Left ventricle myocardium inferior (tissue), 1 donor: ENCODE measurements around the gene NAPSA. TPM values are rescaled to one million over a fixed set of nuclear protein-coding genes. Genes with fewer than 3 reads are reported as not detected.

Experiments
- DNase-seq: peaks from one replicate; pipeline ENCODE4 v3.0.0-alpha.2; 2020
- H3K27ac ChIP-seq: fragments of 200-600 bp; replicated peaks from 2 replicates; pipeline ENCODE4 v1.8.0; 2021
- H3K27me3 ChIP-seq: fragments of 200-600 bp; 2 replicates; pipeline ENCODE4 v1.8.0; 2021; ENCODE audit warnings: low read depth
- H3K36me3 ChIP-seq: fragments of 200-600 bp; 2 replicates; pipeline ENCODE4 v1.8.0; 2021
- H3K4me1 ChIP-seq: fragments of 200-600 bp; 2 replicates; pipeline ENCODE4 v1.8.0; 2021
- H3K4me3 ChIP-seq: fragments of 200-600 bp; 2 replicates; pipeline ENCODE4 v1.8.0; 2021; ENCODE audit warnings: mild to moderate bottlenecking, moderate library complexity
- H3K9me3 ChIP-seq: fragments of 200-600 bp; replicated peaks from 2 replicates; pipeline ENCODE4 v1.8.0; 2021
- CTCF ChIP-seq: fragments of 200-600 bp; IDR thresholded peaks from 2 replicates; pipeline ENCODE4 v1.8.0; 2021; ENCODE audit warnings: antibody characterized with exemption, mild to moderate bottlenecking, borderline replicate concordance
- intact Hi-C: fragments of 100-400 bp; cut with micrococcal nuclease; formaldehyde crosslinking; loops from one replicate; pipeline ENCODE4 v1.11.0; 2022
- long read RNA-seq: library from polyadenylated mRNA; unstranded; transcript quantifications from one replicate; pipeline ENCODE4 v2.0.0, GENCODE V29; 2021
- total RNA-seq: library from RNA; stranded (reverse); fragmentation: NEBNext Ultra II Directional; extraction: Animal tissue kit (Norgen Biotek cat#: 25700); gene quantifications from one replicate; pipeline ENCODE4 v1.2.1, GENCODE V29; 2021
- donor health status: DM: no; HTN: yes; CAD: no; lungs with severe emphysema.

Gene NAPSA
- total RNA-seq = 0.05 TPM
- long read RNA-seq, partial matches to known transcripts = 0 of 1 reads
- long read RNA-seq, other reads (novel, unspliced or antisense) = 1 of 1 reads

GRCh38 chr19:50365434-50366306 is at the start of gene NAPSA:
NAPSA (minus strand) TSS chr19:50365639; CDS start chr19:50365621, 18 bp downstream.
- Histone ChIP-seq H3K36me3 (no peaks in the 10 kb centered on the region), H3K4me3 (no peak within 1 kb of the TSS), H3K27me3 (no peaks in the 10 kb centered on the region), H3K4me1 (peaks cover 12% of the 10 kb centered on the region), H3K9me3 (no peaks in the 10 kb centered on the region), H3K27ac (no peak within 1 kb of the TSS)
- TF ChIP-seq CTCF = no peak
- no peak for DNase-seq
- intact Hi-C loops = loop anchor here (5.0 to 10.0 kb wide), 2 partner anchors 49 to 97 kb away; partner anchors contain the start of gene SPIB

- TF ChIP-seq CTCF = no peak
- intact Hi-C loops = loop anchor here (10.0 kb wide), 1 partner anchor 49 kb away; the partner anchor contains the start of gene NAPSA
- H3K27ac ChIP-seq = no peak overlapping the region
- H3K4me3 ChIP-seq = no peak overlapping the region
- H3K9me3 ChIP-seq = no peaks in the 10 kb centered on the region
- H3K4me1 ChIP-seq = peaks cover 7% of the 10 kb centered on the region
- no peak for DNase-seq
- peaks cover 17% of the 10 kb centered on the region for H3K27me3 ChIP-seq
- H3K36me3 ChIP-seq = peaks cover 13% of the 10 kb centered on the region
Observed at GRCh38 chr19:50413531-50413930, 48.1 kb upstream of the NAPSA start.

GRCh38 chr19:50413096-50413495 is 47.7 kb upstream of the NAPSA start:
- TF ChIP-seq CTCF = no peak
- intact Hi-C loops = loop anchor here (10.0 kb wide), 1 partner anchor 48 kb away; the partner anchor contains the start of gene NAPSA
- H3K27me3 ChIP-seq = peaks cover 13% of the 10 kb centered on the region
- H3K36me3 ChIP-seq = peaks cover 13% of the 10 kb centered on the region
- no peak for DNase-seq
- H3K4me1 ChIP-seq = peaks cover 5% of the 10 kb centered on the region
- H3K27ac ChIP-seq = no peak overlapping the region
- H3K4me3 ChIP-seq = no peak overlapping the region
- H3K9me3 ChIP-seq = no peaks in the 10 kb centered on the region

- H3K4me3 ChIP-seq = no peak overlapping the region
- peaks cover 13% of the 10 kb centered on the region for H3K36me3 ChIP-seq
- no peak for DNase-seq
- no peaks in the 10 kb centered on the region for H3K9me3 ChIP-seq
- intact Hi-C loops = loop anchor here (10.0 kb wide), 1 partner anchor 48 kb away; the partner anchor contains the start of gene NAPSA
- no peak overlapping the region for H3K27ac ChIP-seq
- H3K27me3 ChIP-seq = peaks cover 6% of the 10 kb centered on the region
- TF ChIP-seq CTCF = no peak
- peaks cover 5% of the 10 kb centered on the region for H3K4me1 ChIP-seq
Observed at GRCh38 chr19:50412419-50412818, 47.0 kb upstream of the NAPSA start.

GRCh38 chr19:50410109-50410508 is 44.7 kb upstream of the NAPSA start:
- Histone ChIP-seq H3K4me3 (no peak overlapping the region), H3K27me3 (no peaks in the 10 kb centered on the region), H3K4me1 (peaks cover 5% of the 10 kb centered on the region), H3K36me3 (peaks cover 21% of the 10 kb centered on the region), H3K9me3 (no peaks in the 10 kb centered on the region), H3K27ac (no peak overlapping the region)
- intact Hi-C loops = loop anchor here (10.0 kb wide), 1 partner anchor 45 kb away; the partner anchor contains the start of gene NAPSA
- no peak for TF ChIP-seq CTCF
- DNase-seq = no peak
